ENCODE data around the gene DCXR. TPM values are rescaled to one million over a fixed set of nuclear protein-coding genes. Genes with fewer than 3 reads are reported as not detected.

The DCXR gene
- total and polyA plus RNA-seq, 2 of the 13 experiments (the other 11 are each of a cell fraction or from before 2014, with no cell fraction given): 287 to 311 TPM

- TF ChIP-seq ZNF660 (CRISPR knock-in tag; IDR thresholded peaks at IDR 0.05; ENCODE audit: borderline replicate concordance, low read depth) (0 out of 2 replicates have a peak, but pooled peaks have one; percentile 27), ZNF333 (CRISPR knock-in tag; IDR thresholded peaks at IDR 0.05; ENCODE audit: borderline replicate concordance) (peak; percentile 53), ZFY (CRISPR knock-in tag; IDR thresholded peaks at IDR 0.05) (peak; percentile 21), ZNF891 (CRISPR knock-in tag; IDR thresholded peaks at IDR 0.05) (peak; percentile 78), HNRNPL (IDR thresholded peaks at IDR 0.05; ENCODE audit: low read depth, low read length) (peak; percentile 3; the same call in 1 of the 2 replicates), IKZF5 (CRISPR knock-in tag; IDR thresholded peaks at IDR 0.05) (no peak), CCDC6 (CRISPR knock-in tag; IDR thresholded peaks at IDR 0.05) (0 out of 2 replicates have a peak, but pooled peaks have one; percentile 52), ZNF362 (CRISPR knock-in tag; IDR thresholded peaks at IDR 0.05; ENCODE audit: borderline replicate concordance) (no peak), NPAS2 (CRISPR knock-in tag; IDR thresholded peaks at IDR 0.05; ENCODE audit: borderline replicate concordance) (no peak), CHCHD3 (CRISPR knock-in tag; IDR thresholded peaks at IDR 0.05) (0 out of 2 replicates have a peak, but pooled peaks have one; percentile 40), DRAP1 (CRISPR knock-in tag; IDR thresholded peaks at IDR 0.05) (no peak), ZNF766 (CRISPR knock-in tag; IDR thresholded peaks at IDR 0.05; ENCODE audit: borderline replicate concordance) (0 out of 2 replicates have a peak, but pooled peaks have one; percentile 33), ZNF138 (CRISPR knock-in tag; IDR thresholded peaks at IDR 0.05; ENCODE audit: low read depth) (no peak; the same call in 1 of the 2 replicates), BATF2 (CRISPR knock-in tag; IDR thresholded peaks at IDR 0.05) (no peak), HMGXB3 (CRISPR knock-in tag; IDR thresholded peaks at IDR 0.05; ENCODE audit: borderline replicate concordance) (no peak), ZNF777 (CRISPR knock-in tag; IDR thresholded peaks at IDR 0.05) (peak; percentile 44; the same call in 1 of the 2 replicates), TP53 (CRISPR knock-in tag; conservative IDR thresholded peaks at IDR 0.05) (no peak), POLR2G (IDR thresholded peaks at IDR 0.05; ENCODE audit: low read depth, low read length) (peak; percentile 60), YEATS4 (CRISPR knock-in tag; IDR thresholded peaks at IDR 0.05; ENCODE audit: borderline replicate concordance) (peak; percentile 37; the same call in 1 of the 2 replicates), IRF9 (CRISPR knock-in tag; IDR thresholded peaks at IDR 0.05; ENCODE audit: borderline replicate concordance) (0 out of 2 replicates have a peak, but pooled peaks have one; percentile 53)
Measured at GRCh38 chr17:82018989-82019689, 18.4 kb downstream of the DCXR start (continued).
